Measurements from ENCODE around the gene ITGB1BP1.

ITGB1BP1 gene

GRCh38 chr2:9467687-9468086, 44.4 kb upstream of the ITGB1BP1 start:
- peaks cover 70% of the 10 kb centered on the region for H3K36me3 ChIP-seq (ENCODE audit: insufficient read depth, low read length)

GRCh38 chr2:9466147-9466683, 42.9 kb upstream of the ITGB1BP1 start:
- Histone ChIP-seq H3K9me3 (ENCODE audit: low read length) (no peaks in the 10 kb centered on the region), H3K4me2 (ENCODE audit: low read length) (no peak overlapping the region), H2AFZ (ENCODE audit: low read length) (no peak overlapping the region), H3K4me1 (ENCODE audit: insufficient read depth, low read length, severe bottlenecking) (no peaks in the 10 kb centered on the region), H3K4me3 (ENCODE audit: low read depth, low read length, poor library complexity, severe bottlenecking) (no peak overlapping the region), H3K9ac (ENCODE audit: low read length) (no peak overlapping the region), H4K20me1 (ENCODE audit: insufficient read depth, low read length) (no peaks in the 10 kb centered on the region), H3K36me3 (ENCODE audit: insufficient read depth, low read length) (peaks cover 70% of the 10 kb centered on the region), H3K27me3 (ENCODE audit: insufficient read depth, low read length) (no peaks in the 10 kb centered on the region), H3F3A (ENCODE audit: insufficient read depth, low read length) (no peaks in the 10 kb centered on the region), H3K9me2 (ENCODE audit: low read depth, low read length) (no peaks in the 10 kb centered on the region), H3K79me2 (ENCODE audit: insufficient read depth, low read length) (no peaks in the 10 kb centered on the region), H3K27ac (ENCODE audit: low read depth, low read length, poor library complexity, severe bottlenecking) (no peak overlapping the region)
- TF ChIP-seq EZH2 (IDR thresholded peaks at IDR 0.05; ENCODE audit: borderline replicate concordance, low read length) (no peak), CTCF (IDR thresholded peaks at IDR 0.05; ENCODE audit: low read length) (no peak)

More at GRCh38 chr2:9467687-9468086, 44.4 kb upstream of the ITGB1BP1 start:
- TF ChIP-seq CTCF (IDR thresholded peaks at IDR 0.05; ENCODE audit: low read length) (no peak), EZH2 (IDR thresholded peaks at IDR 0.05; ENCODE audit: borderline replicate concordance, low read length) (no peak)
- H3F3A ChIP-seq (ENCODE audit: insufficient read depth, low read length) = no peaks in the 10 kb centered on the region
- H3K27ac ChIP-seq (ENCODE audit: low read depth, low read length, poor library complexity, severe bottlenecking) = no peak overlapping the region
- H3K27me3 ChIP-seq (ENCODE audit: insufficient read depth, low read length) = no peaks in the 10 kb centered on the region
- H3K4me3 ChIP-seq (ENCODE audit: low read depth, low read length, poor library complexity, severe bottlenecking) = no peak overlapping the region
- H2AFZ ChIP-seq (ENCODE audit: low read length) = no peak overlapping the region
- no peak overlapping the region for H3K9ac ChIP-seq (ENCODE audit: low read length)
- no peak overlapping the region for H3K4me2 ChIP-seq (ENCODE audit: low read length)
- H3K9me3 ChIP-seq (ENCODE audit: low read length) = no peaks in the 10 kb centered on the region
- no peaks in the 10 kb centered on the region for H3K79me2 ChIP-seq (ENCODE audit: insufficient read depth, low read length)
- no peaks in the 10 kb centered on the region for H3K4me1 ChIP-seq (ENCODE audit: insufficient read depth, low read length, severe bottlenecking)
- H3K9me2 ChIP-seq (ENCODE audit: low read depth, low read length) = no peaks in the 10 kb centered on the region
- no peaks in the 10 kb centered on the region for H4K20me1 ChIP-seq (ENCODE audit: insufficient read depth, low read length)

- H3K27me3 ChIP-seq (ENCODE audit: insufficient read depth, low read length) = no peaks in the 10 kb centered on the region
- TF ChIP-seq EZH2 (IDR thresholded peaks at IDR 0.05; ENCODE audit: borderline replicate concordance, low read length) (no peak), CTCF (IDR thresholded peaks at IDR 0.05; ENCODE audit: low read length) (no peak)
- no peaks in the 10 kb centered on the region for H3K9me2 ChIP-seq (ENCODE audit: low read depth, low read length)
- no peaks in the 10 kb centered on the region for H3F3A ChIP-seq (ENCODE audit: insufficient read depth, low read length)
- no peak overlapping the region for H3K9ac ChIP-seq (ENCODE audit: low read length)
- no peaks in the 10 kb centered on the region for H3K79me2 ChIP-seq (ENCODE audit: insufficient read depth, low read length)
- peaks cover 72% of the 10 kb centered on the region for H3K36me3 ChIP-seq (ENCODE audit: insufficient read depth, low read length)
- H3K4me3 ChIP-seq (ENCODE audit: low read depth, low read length, poor library complexity, severe bottlenecking) = no peak overlapping the region
- H3K27ac ChIP-seq (ENCODE audit: low read depth, low read length, poor library complexity, severe bottlenecking) = no peak overlapping the region
- no peaks in the 10 kb centered on the region for H3K9me3 ChIP-seq (ENCODE audit: low read length)
- no peak overlapping the region for H2AFZ ChIP-seq (ENCODE audit: low read length)
- H3K4me1 ChIP-seq (ENCODE audit: insufficient read depth, low read length, severe bottlenecking) = no peaks in the 10 kb centered on the region
- no peaks in the 10 kb centered on the region for H4K20me1 ChIP-seq (ENCODE audit: insufficient read depth, low read length)
- H3K4me2 ChIP-seq (ENCODE audit: low read length) = no peak overlapping the region
Measured at GRCh38 chr2:9465170-9465569, 41.8 kb upstream of the ITGB1BP1 start.

Data from OCI-LY1 (cell line).